MCF 10A (cell line): ENCODE results near the gene LIME1. TPM values are rescaled to one million over a fixed set of nuclear protein-coding genes. Genes with fewer than 3 reads are reported as not detected.
A peak's percentile ranks its signal among the peaks of the same experiment; 100 is the strongest.

Experiments used
- BruUV-seq: library from RNA; stranded (reverse); fragments of 400-500 nt; replicated peaks from 2 replicates; lab custom pipeline; 2021; lab: Mats Ljungman, UMichigan
- CTCF ChIA-PET: fragments of 300-600 bp; sonication (Branson Sonifier 250); formaldehyde crosslinking; extraction: SDS; loops from one replicate; lab custom pipeline; 2021; ENCODE audit warnings: antibody characterized with exemption, inconsistent platforms; lab: Yijun Ruan, JAX
- POLR2A ChIA-PET: fragments of 300-600, 350-650 bp; sonication (Branson Sonifier 250); formaldehyde crosslinking; extraction: SDS; loops from one replicate; lab custom pipeline; 2020; ENCODE audit warnings: antibody characterized with exemption, inconsistent platforms; lab: Yijun Ruan, JAX
- DNase-seq: peaks from one replicate; pipeline ENCODE4 v3.0.0-alpha.2; 2018; ENCODE audit not compliant: unreplicated experiment
- H3K27ac Mint-ChIP-seq: one replicate; pipeline ENCODE4 v1.8.0; 2022; ENCODE audit warnings: mild to moderate bottlenecking, low read depth, mixed read lengths; ENCODE audit not compliant: unreplicated experiment
- H3K27me3 Mint-ChIP-seq: one replicate; pipeline ENCODE4 v1.8.0; 2022; ENCODE audit warnings: mixed read lengths; ENCODE audit not compliant: insufficient read depth, unreplicated experiment
- H3K36me3 Mint-ChIP-seq: one replicate; pipeline ENCODE4 v1.8.0; 2022; ENCODE audit warnings: mild to moderate bottlenecking, moderate library complexity, mixed read lengths; ENCODE audit not compliant: insufficient read depth, unreplicated experiment
- H3K4me1 Mint-ChIP-seq: one replicate; pipeline ENCODE4 v1.8.0; 2022; ENCODE audit warnings: mixed read lengths; ENCODE audit not compliant: insufficient read depth, unreplicated experiment
- H3K4me3 Mint-ChIP-seq: one replicate; pipeline ENCODE4 v1.8.0; 2022; ENCODE audit warnings: mild to moderate bottlenecking, moderate library complexity, mixed read lengths; ENCODE audit not compliant: unreplicated experiment
- H3K9me3 Mint-ChIP-seq: one replicate; pipeline ENCODE4 v1.8.0; 2022; ENCODE audit warnings: mixed read lengths; ENCODE audit not compliant: unreplicated experiment
- CTCF ChIP-seq: fragments of 200-600 bp; IDR thresholded peaks from one replicate; pipeline ENCODE4 v1.8.0; 2022; ENCODE audit warnings: antibody characterized with exemption, mild to moderate bottlenecking; ENCODE audit not compliant: unreplicated experiment
- intact Hi-C: fragments of 100-400 bp; cut with micrococcal nuclease; formaldehyde crosslinking; loops from 2 replicates; pipeline ENCODE4 v1.14.1; 2022
- total RNA-seq: library from RNA; stranded (reverse); gene quantifications from 2 replicates; pipeline ENCODE4 v1.2.3, GENCODE V29; 2022

The LIME1 gene
- total RNA-seq, 1 experiment from 2014 or later, result 10.1 TPM

GRCh38 chr20:63772781-63773518 is 36.5 kb downstream of the LIME1 start:
- no TSS peak for BruUV-seq
- intact Hi-C loops, result no loop called here
- ChIA-PET CTCF (interaction anchor here (0.7 to 4.8 kb wide), 3 partner anchors 13 to 23 kb away, joined by 3 to 33 read pairs (median 4); no protein-coding TSS in a partner anchor), POLR2A (interaction anchor here (0.9 kb wide), 2 partner anchors 24 to 92 kb away, joined by 3 to 5 read pairs; partner anchors contain the start of gene TPD52L2)
- peaks cover 6% of the 10 kb centered on the region for H3K4me1 Mint-ChIP-seq
- no peaks in the 10 kb centered on the region for H3K27me3 Mint-ChIP-seq
- DNase-seq, result peak; percentile 36
- H3K9me3 Mint-ChIP-seq, result no peaks in the 10 kb centered on the region
- no peaks in the 10 kb centered on the region for H3K36me3 Mint-ChIP-seq
- no peak overlapping the region for H3K4me3 Mint-ChIP-seq
- no peak for TF ChIP-seq CTCF
- no peak overlapping the region for H3K27ac Mint-ChIP-seq

- no TSS peak for BruUV-seq
- Mint-ChIP-seq H3K9me3 (no peaks in the 10 kb centered on the region), H3K4me1 (peaks cover 9% of the 10 kb centered on the region), H3K4me3 (no peak overlapping the region), H3K36me3 (no peaks in the 10 kb centered on the region), H3K27ac (no peak overlapping the region), H3K27me3 (no peaks in the 10 kb centered on the region)
- intact Hi-C loops, result no loop called here
- DNase-seq, result no peak
- CTCF ChIA-PET, result interaction anchor here (0.6 to 4.8 kb wide), 4 partner anchors 12 to 102 kb away, joined by 3 to 33 read pairs (median 4); no protein-coding TSS in a partner anchor
- no peak for TF ChIP-seq CTCF
- POLR2A ChIA-PET, result no interaction called here
These were observed 37.2 kb downstream of the LIME1 start for GRCh38 chr20:63773571-63774241.

GRCh38 chr20:63774306-63774705 is 37.8 kb downstream of the LIME1 start:
- BruUV-seq, result no TSS peak
- Mint-ChIP-seq H3K36me3 (no peaks in the 10 kb centered on the region), H3K9me3 (no peaks in the 10 kb centered on the region), H3K27me3 (no peaks in the 10 kb centered on the region), H3K4me3 (no peak overlapping the region), H3K4me1 (peaks cover 9% of the 10 kb centered on the region), H3K27ac (no peak overlapping the region)
- ChIA-PET POLR2A (no interaction called here), CTCF (interaction anchor here (0.6 to 4.8 kb wide), 7 partner anchors 8 to 229 kb away, joined by 3 to 33 read pairs (median 3); partner anchors contain the start of gene TPD52L2)
- DNase-seq, result no peak
- no peak for TF ChIP-seq CTCF
- intact Hi-C loops, result no loop called here
